GM18505 (cell line): Measurements from ENCODE around the gene FAM200B.

Source experiments
- ATAC-seq: cut with Tn5 transposase; IDR thresholded peaks from one replicate; pipeline ENCODE4 v1.9.1; 2021; ENCODE audit not compliant: unreplicated experiment
- POLR2A ChIP-seq: IDR thresholded peaks from 4 replicates; pipeline ENCODE4 v1.6.1; 2011; ENCODE audit warnings: borderline replicate concordance; ENCODE audit not compliant: insufficient read depth, insufficient read length; ENCODE audit errors: extremely low read depth

Gene FAM200B

DNA sequence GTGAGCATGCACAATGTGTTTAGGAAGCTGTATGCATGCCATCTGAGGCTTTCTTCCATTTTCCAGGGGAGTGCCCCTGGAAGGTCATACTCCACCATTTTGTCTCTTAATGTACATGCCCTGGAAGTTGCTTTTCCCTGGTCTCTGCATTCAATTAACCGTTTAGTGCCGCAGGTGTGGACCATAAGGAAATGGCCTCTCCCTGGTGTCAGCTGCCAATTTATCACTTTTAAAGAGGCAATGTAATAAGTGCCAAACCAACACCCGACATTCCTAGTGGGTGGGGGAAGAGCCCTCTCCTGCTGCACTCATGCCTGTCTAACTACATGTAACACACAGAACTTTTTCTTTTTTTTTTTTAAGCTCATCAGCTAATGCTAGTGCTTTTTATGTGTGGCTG is 14.1 kb downstream of the FAM200B start:
- TF ChIP-seq POLR2A = no peak
- ATAC-seq = no peak

DNA sequence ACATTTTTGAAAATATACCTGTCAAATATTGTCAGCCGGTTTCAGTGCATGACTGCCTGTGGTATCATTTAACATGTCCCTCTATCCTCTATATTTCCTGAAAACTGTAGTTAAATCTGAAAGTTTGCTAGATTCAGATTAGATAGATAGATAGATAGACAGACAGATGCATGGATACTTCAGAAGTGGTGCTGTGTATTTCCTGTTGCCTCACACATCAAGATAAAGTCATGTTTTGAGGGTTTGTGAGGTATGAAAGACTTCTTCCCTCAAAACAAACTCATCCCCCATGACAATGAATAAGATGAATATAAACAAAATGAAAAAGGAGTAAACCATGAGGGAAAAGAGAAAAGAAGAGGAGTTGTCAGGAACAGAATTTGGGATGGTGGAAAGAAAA is 15.2 kb downstream of the FAM200B start:
- ATAC-seq = no peak
- TF ChIP-seq POLR2A = no peak

GRCh38 chr4:15702941-15703403 is 21.3 kb downstream of the FAM200B start, which contains the start of gene BST1:
Gene BST1 (plus strand): TSS chr4:15703065. CDS start chr4:15703145, 80 bp downstream.
- no peak for TF ChIP-seq POLR2A
- no peak for ATAC-seq

GRCh38 chr4:15703439-15703838 is 21.8 kb downstream of the FAM200B start:
- no peak for ATAC-seq
- no peak for TF ChIP-seq POLR2A

- no peak for TF ChIP-seq POLR2A
- no peak for ATAC-seq
These were observed 22.5 kb downstream of the FAM200B start for GRCh38 chr4:15704129-15704528.

- no peak for ATAC-seq
- TF ChIP-seq POLR2A = no peak
These were observed 25.2 kb downstream of the FAM200B start for GRCh38 chr4:15706646-15707362.

DNA sequence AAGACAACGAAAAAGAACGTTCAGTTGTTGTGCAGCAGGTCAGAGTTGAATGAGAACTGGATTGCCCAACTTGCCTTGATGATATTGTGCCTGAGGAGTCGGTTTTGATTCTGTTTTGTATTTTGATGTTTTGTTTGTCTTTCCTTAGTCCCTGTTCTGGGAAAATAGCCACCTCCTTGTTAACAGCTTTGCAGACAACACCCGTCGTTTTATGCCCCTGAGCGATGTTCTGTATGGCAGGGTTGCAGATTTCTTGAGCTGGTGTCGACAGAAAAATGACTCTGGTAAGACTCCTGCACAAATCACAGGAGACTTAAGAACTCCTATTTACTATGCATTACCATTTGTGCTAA is 25.7 kb downstream of the FAM200B start:
- TF ChIP-seq POLR2A = no peak

DNA sequence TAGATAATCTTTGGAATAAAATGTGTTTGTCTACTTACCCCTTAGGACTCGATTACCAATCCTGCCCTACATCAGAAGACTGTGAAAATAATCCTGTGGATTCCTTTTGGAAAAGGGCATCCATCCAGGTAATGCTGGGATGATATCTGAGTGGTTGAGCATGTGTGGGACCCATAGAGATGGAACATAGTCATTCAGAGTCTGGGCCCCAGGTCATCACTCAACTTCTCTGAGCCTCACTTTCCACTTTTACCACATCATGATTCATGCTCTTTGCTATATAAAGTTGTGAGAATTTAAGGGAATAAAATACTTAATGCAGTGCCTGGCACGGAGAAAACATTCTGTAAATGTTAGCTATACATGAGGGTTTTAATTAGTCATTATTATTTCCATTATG is 30.1 kb downstream of the FAM200B start:
- no peak for ATAC-seq
- no peak for TF ChIP-seq POLR2A

More for the DNA sequence above, 25.7 kb downstream of the FAM200B start:
- ATAC-seq = no peak

- TF ChIP-seq POLR2A = no peak
- ATAC-seq = no peak
These were observed 30.6 kb downstream of the FAM200B start for GRCh38 chr4:15712214-15712613.

DNA sequence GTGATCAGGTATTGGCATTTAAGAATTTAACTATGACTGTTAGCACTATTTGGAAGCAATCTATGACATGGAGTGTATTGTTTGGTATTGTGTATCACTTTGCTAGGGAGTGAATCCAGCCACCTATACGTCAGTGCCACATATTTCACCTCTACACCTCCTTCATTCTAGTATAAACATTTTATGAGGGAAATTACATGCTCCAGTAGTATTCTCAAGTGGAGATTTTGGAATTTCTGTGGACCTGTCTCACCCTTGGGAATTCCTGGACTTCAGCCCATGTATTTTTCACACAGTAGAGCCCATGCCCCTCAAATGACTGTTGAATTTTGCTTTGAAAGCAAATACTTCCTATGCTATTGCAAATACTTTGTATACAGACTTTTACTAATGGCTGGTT is 32.5 kb downstream of the FAM200B start:
- no peak for TF ChIP-seq POLR2A
- ATAC-seq = no peak

- no peak for TF ChIP-seq POLR2A
- no peak for ATAC-seq
These were observed 33.2 kb downstream of the FAM200B start for GRCh38 chr4:15714646-15715435.

DNA sequence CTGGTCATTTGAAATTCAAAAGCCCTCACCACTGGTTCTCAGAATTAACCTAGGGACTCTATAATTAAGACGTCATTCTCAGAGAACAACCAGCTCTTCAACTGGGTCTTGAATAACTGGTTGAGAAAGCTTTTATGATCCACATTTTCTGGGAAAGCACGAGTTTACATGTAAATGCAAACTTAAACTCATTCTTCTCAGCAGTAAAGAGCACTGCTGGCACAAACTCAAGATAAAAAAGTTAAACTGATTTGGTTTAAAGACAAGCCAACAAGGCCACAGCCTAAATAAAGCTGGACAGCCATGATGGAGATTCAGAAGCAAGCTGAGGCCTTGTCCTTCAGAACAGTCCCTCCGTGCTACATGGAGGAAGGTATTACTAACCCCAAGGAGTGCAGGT is 34.5 kb downstream of the FAM200B start:
- ATAC-seq = no peak
- no peak for TF ChIP-seq POLR2A

DNA sequence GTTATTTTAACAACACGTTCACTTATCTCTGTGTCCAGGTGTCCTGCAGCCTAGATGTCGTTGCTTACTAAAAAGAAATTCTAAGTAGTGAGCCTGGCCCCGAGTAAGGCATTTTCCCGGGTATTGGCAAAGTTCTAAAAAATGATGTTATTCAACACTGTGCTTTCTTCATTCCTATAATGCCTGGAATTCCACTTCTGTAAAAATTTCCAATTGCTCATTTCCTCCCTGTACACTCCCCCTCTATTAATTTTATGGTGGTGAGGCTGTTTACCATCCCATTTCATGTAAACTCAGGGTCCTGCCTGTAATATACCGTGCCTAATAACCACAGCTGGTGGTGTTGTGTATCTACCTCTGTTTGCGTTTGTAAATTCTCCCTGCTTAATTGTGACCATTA is 35.5 kb downstream of the FAM200B start:
- ATAC-seq = no peak
- TF ChIP-seq POLR2A = no peak
